Activated T-cell treated with anti-CD3 and anti-CD28 coated beads for 24 hours (primary cell): ENCODE data around the gene PPP1R14C.
"Not testable (repeated sequence)": the region's sequence is repeated elsewhere in the genome, so short reads cannot be mapped to it uniquely, and the experiment has no call there.

Experiments
- DNase-seq: peaks from one replicate; pipeline ENCODE4 v3.0.0-alpha.2; 2020; ENCODE audit warnings: low read depth

PPP1R14C gene, protein sequence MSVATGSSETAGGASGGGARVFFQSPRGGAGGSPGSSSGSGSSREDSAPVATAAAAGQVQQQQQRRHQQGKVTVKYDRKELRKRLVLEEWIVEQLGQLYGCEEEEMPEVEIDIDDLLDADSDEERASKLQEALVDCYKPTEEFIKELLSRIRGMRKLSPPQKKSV

DNA sequence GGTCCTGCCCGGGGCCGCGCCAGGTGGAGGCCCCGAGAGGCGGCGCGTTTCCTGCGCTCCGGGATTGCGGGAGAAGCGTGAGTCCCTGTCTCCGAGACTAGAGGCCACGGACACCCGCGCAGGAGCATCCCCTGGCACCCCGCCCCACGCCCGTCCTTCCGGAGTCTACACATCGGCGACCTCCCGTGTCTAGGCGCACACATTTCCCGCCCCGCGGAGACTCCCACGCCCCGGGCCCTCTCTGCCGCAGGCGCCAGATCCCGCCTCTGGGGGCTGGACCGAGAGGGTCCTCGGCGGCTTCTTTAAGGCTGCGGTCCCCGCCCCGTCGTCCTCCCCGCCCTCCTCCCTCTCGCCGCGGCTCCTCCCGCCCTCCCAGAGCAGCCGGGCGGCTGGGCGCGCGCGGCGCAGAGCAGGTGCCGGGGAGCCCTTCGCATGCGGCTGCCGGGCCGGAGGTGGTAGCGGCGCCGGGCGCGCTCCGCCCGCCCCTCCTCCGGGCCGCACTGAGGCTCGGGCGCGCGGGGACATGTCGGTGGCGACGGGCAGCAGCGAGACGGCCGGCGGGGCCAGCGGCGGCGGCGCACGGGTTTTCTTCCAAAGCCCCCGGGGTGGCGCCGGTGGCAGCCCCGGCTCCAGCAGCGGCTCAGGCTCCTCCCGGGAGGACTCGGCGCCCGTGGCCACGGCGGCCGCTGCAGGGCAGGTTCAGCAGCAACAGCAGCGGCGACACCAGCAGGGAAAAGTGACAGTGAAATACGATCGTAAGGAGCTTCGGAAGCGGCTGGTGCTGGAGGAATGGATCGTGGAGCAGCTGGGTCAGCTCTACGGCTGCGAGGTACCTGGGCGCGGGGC is at the start of gene PPP1R14C:
TSS of gene PPP1R14C (plus strand) at position 375 of the 846 bp plus-strand sequence. CDS start at position 524, 149 bp downstream.
- DNase-seq, result peak; percentile 8

DNA sequence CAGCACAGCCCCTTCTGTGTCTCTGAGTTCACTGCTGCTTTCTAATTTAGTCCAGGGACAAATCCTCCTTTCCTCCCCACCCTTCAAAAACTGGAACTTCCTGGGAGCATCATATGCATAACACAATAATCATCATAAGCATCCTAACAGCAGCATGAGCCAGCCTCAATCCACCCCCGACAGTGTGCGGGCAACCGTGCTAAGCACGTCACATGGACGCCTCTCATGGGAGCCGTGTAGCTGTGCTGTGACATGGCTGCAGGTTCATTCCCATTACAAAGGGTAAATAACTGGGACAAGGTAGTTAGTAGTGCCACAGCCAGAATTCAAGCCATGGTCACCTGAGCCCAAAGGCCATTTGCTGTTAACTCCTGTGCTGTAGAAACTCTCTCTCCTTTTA is 49.4 kb upstream of the PPP1R14C start:
- no peak for DNase-seq

DNA sequence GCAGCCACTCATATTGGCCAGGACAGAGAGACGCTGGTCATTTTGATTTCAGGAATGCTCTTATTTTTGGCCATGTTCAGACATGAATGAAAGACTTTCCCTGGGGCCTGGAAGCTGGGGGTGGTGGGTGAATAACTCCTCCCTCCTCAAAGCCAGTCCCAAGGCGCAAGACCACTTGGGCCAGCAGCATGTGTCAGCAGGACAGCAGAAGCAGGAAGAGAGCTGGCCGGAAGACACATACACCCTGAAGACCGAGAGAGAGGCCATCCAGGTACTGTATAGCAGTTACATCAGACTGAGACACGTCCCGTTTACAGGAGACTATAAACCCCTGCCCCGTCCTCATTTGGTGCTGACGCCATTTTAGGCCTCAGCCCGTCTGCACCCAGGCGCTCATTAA is 44.7 kb upstream of the PPP1R14C start:
- DNase-seq, result no peak

DNA sequence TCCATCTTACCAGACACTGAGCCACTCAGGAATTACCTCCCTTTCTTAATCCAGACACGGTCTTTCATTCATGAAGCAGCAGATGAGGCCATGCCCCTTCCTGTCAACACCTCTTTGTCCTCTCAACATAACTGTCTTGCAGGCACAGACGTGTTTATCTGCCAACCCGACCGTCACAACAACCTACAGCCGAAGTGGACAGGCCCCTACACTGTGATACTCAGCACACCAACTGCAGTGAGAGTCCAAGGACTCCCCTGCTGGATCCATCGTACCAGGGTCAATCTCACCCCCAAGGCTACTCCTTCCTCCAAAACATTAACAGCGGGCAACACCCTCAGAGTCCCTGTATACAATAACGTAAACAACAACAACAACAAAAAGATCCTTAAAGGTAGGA is 43.3 kb upstream of the PPP1R14C start:
- no peak for DNase-seq

DNA sequence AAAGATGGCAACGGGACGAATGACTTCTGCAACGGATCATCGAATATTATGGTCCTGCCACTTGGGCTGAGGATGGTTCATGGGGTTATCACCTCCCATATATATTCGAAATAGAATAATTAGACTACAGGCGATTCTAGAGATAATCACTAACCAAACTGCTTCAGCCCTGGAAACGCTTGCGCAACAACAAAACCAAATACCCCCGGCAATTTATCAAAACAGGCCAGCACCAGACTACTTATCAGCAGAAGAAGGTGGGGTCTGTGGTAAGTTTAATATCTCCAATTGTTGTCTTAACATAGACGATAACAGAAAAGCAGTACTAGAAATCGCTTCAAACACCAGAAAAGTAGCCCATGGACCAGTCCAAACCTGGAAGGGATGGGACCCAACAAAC is 42.9 kb upstream of the PPP1R14C start:
- DNase-seq, result no peak

DNA sequence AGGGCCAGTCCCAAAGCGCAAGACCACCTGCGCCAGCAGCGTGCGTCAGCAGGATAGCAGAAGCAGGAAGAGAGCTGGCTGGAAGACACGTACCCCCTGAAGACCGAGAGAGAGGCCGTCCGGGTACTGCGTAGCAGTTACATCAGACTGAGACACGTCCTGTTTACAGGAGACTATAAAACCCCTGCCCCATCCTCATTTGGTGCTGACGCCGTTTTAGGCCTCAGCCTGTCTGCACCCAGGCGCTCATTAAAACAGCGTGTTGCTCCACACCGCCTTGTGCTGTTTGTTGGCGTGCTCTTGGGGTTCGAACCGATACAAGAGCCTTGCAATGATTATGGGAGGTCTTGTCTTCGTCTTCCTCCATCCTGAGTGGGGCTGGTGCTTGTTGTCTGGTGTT is 42.1 kb upstream of the PPP1R14C start:
- DNase-seq, result no peak

DNA sequence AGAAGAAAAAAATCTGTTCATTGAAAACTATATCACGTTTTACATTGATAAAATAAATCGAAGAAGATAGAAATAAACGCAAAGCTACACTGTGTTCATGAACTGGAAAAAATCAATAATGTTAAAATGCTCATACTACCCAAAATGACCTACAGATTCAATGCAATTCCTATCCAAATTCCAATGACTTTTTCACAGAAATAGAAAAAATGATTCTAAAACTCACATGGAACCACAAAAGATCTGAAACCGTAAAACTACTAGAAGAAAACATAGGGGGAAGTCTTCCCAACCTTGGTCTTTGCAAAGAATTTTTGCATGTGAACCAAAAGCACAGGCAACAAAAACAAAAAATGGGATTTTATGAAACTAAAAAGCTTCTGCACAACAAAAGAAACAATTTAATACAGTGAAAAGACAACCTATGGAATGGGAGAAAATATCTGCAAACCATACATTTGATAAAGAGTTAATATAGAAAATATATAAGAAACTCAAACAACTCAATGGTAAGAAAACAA is 40.0 kb upstream of the PPP1R14C start:
- no peak for DNase-seq

DNA sequence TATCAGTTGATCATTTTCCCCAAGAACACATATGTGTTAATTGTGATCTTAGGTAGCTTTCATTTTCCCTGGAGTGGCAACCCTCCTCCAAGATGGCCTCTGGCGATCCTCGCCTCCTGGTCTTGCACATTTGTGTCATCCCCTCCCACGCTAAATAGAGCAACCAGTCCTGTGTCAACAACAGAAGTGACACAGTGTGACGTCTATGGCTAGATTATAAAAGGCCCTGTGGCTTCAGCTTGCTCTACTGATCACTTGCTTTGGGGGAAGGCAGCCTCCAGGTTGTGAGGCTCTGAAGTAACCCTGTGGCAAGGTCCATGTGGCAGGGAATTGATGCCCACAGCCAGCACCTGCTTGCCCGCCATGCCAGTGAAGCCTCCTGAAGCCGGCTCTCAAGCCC is 30.6 kb upstream of the PPP1R14C start:
- no peak for DNase-seq

DNA sequence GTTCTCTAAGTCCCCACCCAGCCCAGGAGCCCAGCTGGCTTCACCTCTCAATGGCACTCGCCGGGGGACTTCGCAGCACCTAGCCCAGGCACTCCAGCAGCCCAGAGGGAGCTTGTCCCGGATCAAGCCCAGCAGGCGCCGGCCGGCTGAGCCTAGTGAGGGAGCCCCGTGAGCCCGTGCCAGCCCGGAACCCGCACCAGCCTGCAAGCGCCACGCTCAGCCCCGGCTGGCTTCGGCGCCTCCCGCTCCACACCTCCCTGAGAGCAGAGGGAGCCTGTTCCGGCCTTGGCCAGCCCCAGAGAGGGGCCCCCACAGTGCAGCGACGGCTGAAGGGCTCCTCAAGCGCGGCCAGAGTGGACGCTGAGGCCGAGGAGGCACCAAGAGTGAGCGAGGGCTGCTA is 27.1 kb upstream of the PPP1R14C start:
- no peak for DNase-seq

DNA sequence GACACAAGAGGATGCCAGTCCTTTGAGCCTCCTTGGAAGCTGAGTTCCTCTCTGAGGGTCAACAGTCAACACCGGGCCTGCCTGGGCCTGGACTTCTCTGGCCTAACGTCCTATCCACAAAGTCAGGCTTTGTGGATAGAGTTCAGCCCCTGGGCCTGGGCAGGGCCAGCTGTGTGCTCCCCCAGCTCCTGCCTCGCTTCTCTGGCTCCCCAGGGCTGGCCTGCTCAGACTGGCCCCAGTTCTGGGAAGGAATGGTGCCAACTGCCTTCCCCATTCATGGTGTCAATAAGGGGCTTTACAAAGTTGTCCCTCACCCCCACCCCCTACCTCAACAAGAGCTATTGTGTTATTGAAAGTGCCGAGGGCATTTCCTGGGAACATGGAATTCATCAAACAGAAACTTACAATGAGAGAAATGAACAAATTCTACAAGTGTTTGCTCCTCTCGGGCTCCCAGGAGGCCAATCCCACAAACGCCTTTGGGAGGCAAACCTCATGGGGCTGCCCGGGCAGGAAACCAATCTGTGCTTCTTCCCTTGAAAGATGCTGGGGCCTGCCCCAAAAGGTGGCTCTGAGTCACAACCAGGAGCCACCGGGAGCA is 26.5 kb upstream of the PPP1R14C start:
- no peak for DNase-seq

DNA sequence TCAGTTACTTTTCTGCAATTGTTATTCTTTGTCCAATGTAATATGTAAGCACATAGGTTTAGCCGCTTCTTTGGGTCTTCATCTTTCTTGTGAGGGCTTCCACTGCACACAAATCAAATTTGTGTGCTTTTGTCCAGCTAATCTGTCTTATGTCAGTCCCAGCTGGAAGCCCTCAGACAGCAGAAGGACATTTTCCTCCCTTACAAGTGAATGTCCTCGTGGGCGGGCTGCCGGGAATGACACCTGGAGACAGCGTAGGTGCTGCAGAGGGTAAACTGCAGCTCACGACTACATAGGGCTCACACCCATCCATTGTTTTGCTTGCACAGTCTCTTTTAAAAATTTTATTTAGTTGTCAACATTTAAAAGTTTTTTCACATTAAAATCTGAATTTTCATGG is 24.6 kb upstream of the PPP1R14C start:
- DNase-seq, result no peak

DNA sequence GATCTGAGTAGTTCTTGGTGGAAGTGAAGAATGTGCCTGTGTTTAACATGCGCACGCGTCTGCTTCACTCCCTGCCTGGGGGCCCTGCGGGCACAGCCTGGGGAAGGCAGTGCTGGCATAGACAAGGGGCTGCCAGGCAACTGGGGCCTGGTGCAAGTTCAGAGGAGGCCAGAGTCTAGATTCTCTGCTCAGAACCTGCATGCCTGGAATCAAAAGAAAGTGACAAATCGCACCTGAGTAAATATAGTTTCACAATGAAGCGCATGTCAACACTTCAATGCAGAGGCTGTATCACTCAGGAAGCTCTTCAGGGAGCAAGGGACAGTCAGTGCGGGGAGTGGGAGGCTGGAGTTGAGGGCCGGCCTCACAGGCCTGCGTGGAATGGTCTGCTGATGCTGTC is 24.2 kb upstream of the PPP1R14C start:
- no peak for DNase-seq

DNA sequence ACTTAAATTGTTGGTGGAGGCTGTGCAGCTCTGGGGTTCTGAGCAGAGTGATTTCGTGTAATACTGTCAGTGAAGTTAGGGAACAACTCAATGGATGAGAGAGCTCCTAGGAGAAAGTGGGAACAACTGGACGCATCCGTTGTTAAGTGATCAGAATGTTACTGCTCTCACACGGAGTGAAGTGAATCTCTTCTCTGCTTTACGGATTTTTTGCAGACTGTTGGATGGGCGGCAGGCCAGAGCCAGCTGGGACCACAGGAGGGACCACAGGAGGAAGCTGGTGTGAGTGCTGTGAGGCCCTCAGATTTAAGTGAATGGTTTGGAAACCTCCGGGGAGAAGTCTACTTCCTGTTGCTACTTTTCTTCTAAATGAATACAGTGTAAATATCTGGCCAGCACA is 23.7 kb upstream of the PPP1R14C start:
- no peak for DNase-seq

DNA sequence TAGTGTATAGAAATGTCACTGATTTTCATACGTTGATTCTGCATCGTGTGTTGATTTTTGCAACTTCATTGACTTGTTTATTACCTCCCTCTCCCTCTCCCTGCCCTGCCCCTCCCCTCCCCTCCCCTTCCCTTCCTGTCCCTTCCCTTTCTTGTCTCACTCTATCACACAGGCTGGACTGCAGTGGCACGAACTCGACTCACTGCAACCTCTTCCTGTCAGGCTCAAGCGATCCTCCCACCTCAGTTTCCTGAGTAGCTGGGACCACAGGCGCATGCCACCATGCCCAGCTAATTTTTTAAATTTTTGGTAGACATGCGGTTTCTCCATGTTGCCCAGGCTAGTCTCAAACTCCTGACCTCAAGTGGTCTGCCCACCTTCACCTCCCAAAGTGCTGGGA is 19.2 kb upstream of the PPP1R14C start:
- DNase-seq, result no peak

DNA sequence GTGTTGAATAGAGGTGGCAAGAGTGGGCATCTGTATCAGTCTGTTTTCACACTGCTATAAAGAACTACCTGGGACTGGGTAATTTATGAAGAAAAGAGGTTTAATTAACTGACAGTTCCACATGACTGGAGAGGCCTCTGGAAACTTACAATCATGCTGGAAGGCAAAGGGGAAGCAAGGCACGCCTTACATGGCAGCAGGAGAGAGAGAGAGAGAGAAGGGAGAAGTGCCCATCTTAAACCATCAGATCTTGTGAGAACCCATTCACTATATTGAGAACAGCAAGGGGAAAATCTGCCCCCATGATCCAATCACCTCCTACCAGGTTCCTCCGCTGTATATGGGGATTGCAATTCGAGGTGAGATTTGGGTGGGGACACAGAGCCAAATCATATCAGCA is 18.6 kb upstream of the PPP1R14C start:
- no peak for DNase-seq

DNA sequence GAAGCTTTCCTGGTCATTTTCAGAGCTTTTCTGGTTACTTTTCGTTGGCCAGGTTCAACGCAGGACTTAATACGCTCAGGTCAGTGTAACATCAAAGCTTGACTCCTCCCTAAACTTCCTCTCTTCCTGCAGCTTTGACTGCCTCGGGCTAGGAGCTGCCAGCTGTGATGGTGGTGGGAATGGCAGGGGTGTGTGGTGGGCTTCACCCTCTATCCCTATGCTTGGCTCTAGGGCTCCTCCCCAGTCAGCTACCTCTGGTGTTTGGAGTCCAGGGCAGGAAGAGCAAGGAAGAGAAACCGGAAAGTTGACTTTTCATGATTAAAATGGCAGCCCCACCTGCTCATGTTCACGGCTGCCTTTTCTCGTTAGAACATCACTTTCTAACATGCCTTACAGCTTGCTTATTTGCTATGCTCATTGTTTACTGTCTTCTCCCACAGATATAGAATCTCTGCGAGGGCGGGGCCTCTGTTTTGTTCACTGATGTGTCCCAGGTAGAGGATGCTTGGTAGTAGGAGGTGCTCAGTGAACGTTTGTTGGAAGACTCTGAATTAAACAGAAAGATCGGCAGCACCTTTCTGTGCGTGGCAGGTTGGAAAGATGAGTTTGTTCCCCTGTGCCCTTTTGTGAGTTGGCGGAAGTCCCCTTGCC is 16.1 kb upstream of the PPP1R14C start:
- no peak for DNase-seq

DNA sequence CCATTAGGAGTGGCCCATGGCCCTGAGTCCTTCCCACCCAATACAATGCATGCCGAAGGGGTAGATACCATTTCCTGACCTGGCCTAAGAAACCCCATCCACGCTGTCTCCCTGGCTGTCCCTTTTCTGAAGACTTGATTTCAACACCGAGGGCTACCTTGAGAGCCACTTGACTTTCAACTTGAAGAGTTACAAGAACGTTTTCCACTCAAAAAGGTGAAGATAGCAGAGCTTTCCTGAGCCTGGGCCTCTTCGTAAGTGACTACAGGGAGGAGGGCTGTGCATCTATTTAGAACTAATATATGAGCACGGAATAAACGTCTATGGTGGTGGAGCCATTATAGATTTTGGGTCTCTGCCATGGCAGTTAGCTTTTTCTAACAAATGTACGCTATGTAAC is 14.4 kb upstream of the PPP1R14C start:
- no peak for DNase-seq

DNA sequence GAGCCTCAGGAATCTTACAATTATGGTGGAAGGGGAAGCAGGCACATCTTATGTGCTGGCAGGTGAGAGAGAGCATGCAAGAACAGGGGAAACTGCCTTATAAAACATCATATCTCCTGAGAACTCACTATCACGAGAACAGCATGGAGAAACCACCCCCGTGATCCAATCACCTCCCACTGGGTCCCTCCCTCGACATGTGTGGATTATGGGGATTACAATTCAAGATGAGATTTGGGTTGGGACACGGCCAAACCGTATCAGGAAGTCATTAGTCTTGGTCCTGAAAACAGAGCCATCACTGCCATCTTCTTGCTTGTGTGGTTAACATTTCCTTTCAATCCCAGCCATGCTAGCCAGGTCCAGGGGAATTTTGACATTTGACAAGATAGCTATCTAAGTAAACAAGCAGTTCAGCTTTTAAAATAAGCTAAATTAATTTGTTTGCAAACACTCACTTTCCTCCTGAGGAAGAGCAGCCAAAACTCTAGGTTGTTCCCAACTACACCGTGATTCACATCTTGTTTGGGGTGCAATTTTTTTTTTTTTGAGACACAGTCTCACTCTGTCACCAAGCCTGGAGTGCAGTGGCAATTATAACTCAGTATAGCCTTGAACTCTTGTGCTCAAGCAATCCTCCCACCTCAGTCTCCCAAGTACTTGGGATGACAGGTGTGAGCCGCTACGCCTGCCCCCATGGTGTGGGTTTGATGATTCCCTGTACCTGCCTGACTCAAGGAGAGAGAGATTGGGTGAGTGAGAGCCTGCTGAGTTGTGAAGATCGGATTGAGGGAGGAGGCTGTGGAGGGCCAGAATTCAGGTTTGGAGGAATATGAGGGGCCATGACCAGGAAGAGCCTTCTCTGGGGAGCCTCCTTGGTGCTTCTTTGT is 13.0 kb upstream of the PPP1R14C start:
- no peak for DNase-seq

DNA sequence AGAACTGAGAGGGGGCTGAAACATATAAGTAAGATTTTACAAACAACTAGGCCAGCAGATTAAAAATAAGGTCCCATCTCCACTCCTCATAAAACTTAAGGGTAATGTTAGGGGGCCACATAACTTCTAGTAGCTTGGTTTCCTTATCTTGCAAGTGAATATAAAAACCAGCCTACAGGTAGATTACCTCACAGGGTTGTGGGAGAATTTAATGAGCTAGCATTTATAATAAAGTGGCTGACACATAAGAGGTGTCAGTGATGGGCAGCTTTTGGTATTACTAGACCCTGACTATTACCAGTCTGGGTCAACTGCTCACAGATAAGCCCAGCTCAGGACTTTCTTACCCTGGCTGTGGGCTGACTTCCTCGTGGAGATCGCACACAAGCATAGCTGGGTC is 9.2 kb upstream of the PPP1R14C start:
- no peak for DNase-seq

DNA sequence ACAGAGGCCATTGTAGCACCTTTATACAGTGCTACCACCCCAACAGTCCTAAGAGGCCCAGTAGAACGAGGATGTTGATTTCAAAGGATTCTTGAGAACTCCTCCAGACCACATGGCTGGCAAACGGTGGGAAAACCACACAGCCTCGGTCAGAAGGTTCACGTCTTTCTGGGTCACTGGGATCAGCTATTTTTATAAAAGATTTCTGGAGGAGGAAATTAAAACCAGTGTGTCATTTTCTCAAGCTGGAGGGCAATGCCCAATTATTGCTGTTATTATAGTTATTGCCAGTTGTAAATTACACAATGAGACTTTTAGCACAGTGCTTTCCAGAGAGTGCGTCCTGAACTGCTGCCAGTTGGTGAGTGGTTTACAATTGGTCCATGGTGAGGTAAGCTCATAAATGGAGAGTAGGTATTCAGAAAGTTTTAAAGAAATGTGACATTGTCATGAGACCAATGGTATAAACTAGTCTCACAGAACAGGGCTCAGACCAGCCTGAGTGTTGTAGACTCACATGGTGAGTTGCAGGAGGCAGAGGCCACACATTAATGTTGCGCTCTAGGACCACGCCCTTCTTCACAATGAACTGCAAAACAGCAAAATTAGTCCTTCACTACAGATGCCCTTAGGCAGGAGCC is 8.4 kb upstream of the PPP1R14C start:
- DNase-seq, result no peak

DNA sequence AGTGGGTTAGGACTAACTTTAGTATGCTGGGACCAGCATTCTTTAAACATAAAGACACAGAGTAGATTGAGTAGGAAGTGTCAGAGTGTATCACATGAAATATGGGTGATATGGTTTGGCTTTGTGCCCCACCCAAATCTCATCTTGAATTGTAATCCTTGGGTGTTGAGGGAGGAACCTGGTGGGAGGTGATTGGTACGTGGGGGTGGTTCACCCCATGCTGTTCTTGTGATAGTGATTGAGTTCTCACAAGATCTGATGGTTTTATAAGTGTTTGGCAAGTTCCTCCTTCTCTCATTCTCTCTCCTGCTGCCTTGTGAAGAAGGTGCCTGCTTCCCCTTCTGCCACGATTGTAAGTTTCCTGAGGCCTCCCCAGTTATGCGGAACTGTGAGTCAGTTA is 5.1 kb upstream of the PPP1R14C start:
- DNase-seq, result not testable (repeated sequence)
